Lung (tissue), 12 donors: Measurements from ENCODE around the gene C16orf90. TPM values are rescaled to one million over a fixed set of nuclear protein-coding genes. Genes with fewer than 3 reads are reported as not detected.

ENCODE experiments used
- ATAC-seq: fragments of 200-7000 bp; cut with Tn5 transposase; one replicate; pipeline ENCODE4 v1.9.1; 2020; ENCODE audit warnings: moderate number of reproducible peaks; ENCODE audit not compliant: insufficient read depth, low FRiP score
- DNase-seq, 3 donors: peaks; one replicate each; pipeline ENCODE4 v3.0.0-alpha.2; 2013 to 2017
- H3K27ac ChIP-seq, 2 donors: one replicate each; pipeline ENCODE4 v1.5.1; 2013; ENCODE audit warnings: mild to moderate bottlenecking in 2 of 2, moderate library complexity in 2 of 2, control low read depth in 1 of 2, inconsistent platforms in 1 of 2, low read depth in 1 of 2, low read length in 1 of 2
- H3K27me3 ChIP-seq, 3 donors: one replicate each; pipeline ENCODE4 v1.5.1; 2013; ENCODE audit warnings: low read length in 2 of 3; ENCODE audit not compliant: control insufficient read depth in 3 of 3, insufficient read depth in 3 of 3
- H3K36me3 ChIP-seq, 4 donors: one replicate each; pipeline ENCODE4 v1.5.1; 2013; ENCODE audit warnings: low read length in 4 of 4, mild to moderate bottlenecking in 1 of 4, moderate library complexity in 1 of 4; ENCODE audit not compliant: control insufficient read depth in 4 of 4, insufficient read depth in 4 of 4
- H3K4me1 ChIP-seq, 5 donors: one replicate each; pipeline ENCODE4 v1.5.1; 2013; ENCODE audit warnings: low read length in 5 of 5, mild to moderate bottlenecking in 2 of 5, moderate library complexity in 1 of 5; ENCODE audit not compliant: control insufficient read depth in 5 of 5, insufficient read depth in 5 of 5
- H3K4me3 ChIP-seq: one replicate; pipeline ENCODE4 v1.5.1; 2013; ENCODE audit warnings: mild to moderate bottlenecking, control low read depth, moderate library complexity
- H3K9ac ChIP-seq, 2 donors: one replicate each; pipeline ENCODE4 v1.5.1; 2013; ENCODE audit warnings: low read length in 2 of 2, control low read depth in 1 of 2; ENCODE audit not compliant: insufficient read depth in 1 of 2
- H3K9me3 ChIP-seq, 4 donors: one replicate each; pipeline ENCODE4 v1.5.1; 2013; ENCODE audit warnings: low read length in 3 of 4, mild to moderate bottlenecking in 1 of 4, moderate library complexity in 1 of 4; ENCODE audit not compliant: control insufficient read depth in 4 of 4, insufficient read depth in 3 of 4
- WGBS, 2 donors: extraction: QIAGEN DNeasy Blood & Tissue Kit; methylation state at CpG; one replicate each; pipeline ENCODE4 v1.1.7; 2013; 5-methylcytosine and 5-hydroxymethylcytosine counted together
- polyA plus RNA-seq, 2 donors: library from polyadenylated mRNA; stranded (reverse); fragments of 200-250 nt; gene quantifications; one replicate each; pipeline ENCODE4 v1.2.1, GENCODE V29; 2013
- total RNA-seq, 2 donors: library from RNA; depleted of rRNA in 1 of 2; stranded (reverse); fragments of >200 nt in 1 of 2; gene quantifications; one replicate each; pipeline ENCODE4 v1.2.1, GENCODE V29; 2014 to 2021
- TF ChIP-seq, protein P1 (sequence below): IDR thresholded peaks from 2 replicates; pipeline ENCODE4 v1.5.1; 2012; ENCODE audit warnings: mild to moderate bottlenecking; ENCODE audit errors: control extremely low read depth, extremely low read depth
- donor health status: control.
- donor health status: control.
- donor health status: Bipolar disorder and iron deficiency.
- donor health status: healthy.
- donor health status: DM: yes; HTN: yes; CAD: no.

The C16orf90 gene
- total and polyA plus RNA-seq, 4 donors = not detected

- no peak overlapping the region for H3K27ac ChIP-seq
- ATAC-seq (no peak), DNase-seq (no peak)
- H3K36me3 ChIP-seq = peaks cover 29 to 61% (median 48%) of the 10 kb centered on the region in 4 donors
- H3K27me3 ChIP-seq = no peaks in the 10 kb centered on the region
- WGBS, 2 donors = 95 to 96% methylated on average over 4 of the region's 4 CpGs
- no peak overlapping the region for H3K9ac ChIP-seq
- TF ChIP-seq, protein P1, sequence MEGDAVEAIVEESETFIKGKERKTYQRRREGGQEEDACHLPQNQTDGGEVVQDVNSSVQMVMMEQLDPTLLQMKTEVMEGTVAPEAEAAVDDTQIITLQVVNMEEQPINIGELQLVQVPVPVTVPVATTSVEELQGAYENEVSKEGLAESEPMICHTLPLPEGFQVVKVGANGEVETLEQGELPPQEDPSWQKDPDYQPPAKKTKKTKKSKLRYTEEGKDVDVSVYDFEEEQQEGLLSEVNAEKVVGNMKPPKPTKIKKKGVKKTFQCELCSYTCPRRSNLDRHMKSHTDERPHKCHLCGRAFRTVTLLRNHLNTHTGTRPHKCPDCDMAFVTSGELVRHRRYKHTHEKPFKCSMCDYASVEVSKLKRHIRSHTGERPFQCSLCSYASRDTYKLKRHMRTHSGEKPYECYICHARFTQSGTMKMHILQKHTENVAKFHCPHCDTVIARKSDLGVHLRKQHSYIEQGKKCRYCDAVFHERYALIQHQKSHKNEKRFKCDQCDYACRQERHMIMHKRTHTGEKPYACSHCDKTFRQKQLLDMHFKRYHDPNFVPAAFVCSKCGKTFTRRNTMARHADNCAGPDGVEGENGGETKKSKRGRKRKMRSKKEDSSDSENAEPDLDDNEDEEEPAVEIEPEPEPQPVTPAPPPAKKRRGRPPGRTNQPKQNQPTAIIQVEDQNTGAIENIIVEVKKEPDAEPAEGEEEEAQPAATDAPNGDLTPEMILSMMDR = no peak
- peaks cover 0 to 3% (median 0%) of the 10 kb centered on the region in 4 donors for H3K9me3 ChIP-seq
- no peak overlapping the region for H3K4me3 ChIP-seq
- H3K4me1 ChIP-seq = no peaks in the 10 kb centered on the region
Measured at GRCh38 chr16:3515897-3516296, 20.6 kb upstream of the C16orf90 start.

GRCh38 chr16:3514621-3515020 is 19.3 kb upstream of the C16orf90 start:
- no peak for DNase-seq
- Histone ChIP-seq H3K27ac (no peak overlapping the region), H3K36me3 (peaks cover 30 to 56% (median 43%) of the 10 kb centered on the region in 4 donors), H3K27me3 (no peaks in the 10 kb centered on the region), H3K4me1 (no peaks in the 10 kb centered on the region), H3K9me3 (peaks cover 0 to 3% (median 0%) of the 10 kb centered on the region in 4 donors), H3K9ac (no peak overlapping the region), H3K4me3 (no peak overlapping the region)
- TF ChIP-seq, protein P1 = no peak
- WGBS, 2 donors = 96% methylated on average over 4 of the region's 4 CpGs
- ATAC-seq = no peak

GRCh38 chr16:3513892-3514583 is 18.7 kb upstream of the C16orf90 start:
- peaks cover 35 to 53% (median 42%) of the 10 kb centered on the region in 4 donors for H3K36me3 ChIP-seq
- 80 to 82% methylated on average over 7 of the region's 7 CpGs for WGBS, 2 donors

More at GRCh38 chr16:3513892-3514583, 18.7 kb upstream of the C16orf90 start:
- no peak for ATAC-seq
- Histone ChIP-seq H3K9me3 (peaks cover 0 to 3% (median 0%) of the 10 kb centered on the region in 4 donors), H3K27ac (no peak overlapping the region), H3K27me3 (no peaks in the 10 kb centered on the region), H3K9ac (no peak overlapping the region), H3K4me1 (no peaks in the 10 kb centered on the region), H3K4me3 (no peak overlapping the region)
- DNase-seq = no peak
- TF ChIP-seq, protein P1 = no peak
